HEK293T (cell line): ENCODE data around the gene INO80D.

Experiments
- BHLHE40 ChIP-seq: fragments of 450-650 bp; IDR thresholded peaks from 2 replicates; pipeline ENCODE4 v1.6.1; 2016; ENCODE audit warnings: mild to moderate bottlenecking, moderate library complexity, borderline replicate concordance
- FOXK2 ChIP-seq: fragments of 450-650 bp; IDR thresholded peaks from 2 replicates; pipeline ENCODE4 v1.6.1; 2016; ENCODE audit warnings: mild to moderate bottlenecking
- HDGF ChIP-seq: fragments of 450-650 bp; IDR thresholded peaks from 2 replicates; pipeline ENCODE4 v1.6.1; 2017; ENCODE audit warnings: antibody characterized with exemption, borderline replicate concordance
- SUZ12 ChIP-seq: fragments of 450-650 bp; IDR thresholded peaks from 2 replicates; pipeline ENCODE4 v1.6.1; 2016; ENCODE audit warnings: mild to moderate bottlenecking
- TARDBP ChIP-seq: fragments of 450-650 bp; IDR thresholded peaks from 2 replicates; pipeline ENCODE4 v1.6.1; 2016
- TF ChIP-seq, protein P1 (sequence below): fragments of 450-650 bp; IDR thresholded peaks from 2 replicates; pipeline ENCODE4 v1.6.1; 2016

DNA sequence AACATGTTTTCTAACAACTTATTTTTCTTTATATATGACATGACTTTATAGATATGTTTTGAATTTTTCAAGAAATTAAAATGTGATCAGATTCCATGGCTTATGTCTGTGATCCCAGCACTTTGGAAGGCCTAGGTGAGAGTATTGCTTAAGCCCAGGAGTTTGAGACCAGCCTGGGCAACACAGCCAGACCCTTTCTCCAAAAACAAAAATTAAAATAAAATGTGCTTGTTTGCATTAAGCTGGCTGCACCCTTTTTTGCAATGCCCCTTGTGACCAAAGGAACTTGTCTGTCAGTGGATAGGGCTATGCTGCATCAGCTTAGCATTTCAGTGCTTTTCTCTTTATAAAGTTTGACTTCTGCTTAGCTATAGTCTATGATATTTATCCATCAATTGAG lies 2.3 kb upstream of the INO80D start:
- TF ChIP-seq FOXK2 (no peak), HDGF (no peak), BHLHE40 (no peak), SUZ12 (no peak), TARDBP (no peak)
- TF ChIP-seq, protein P1, sequence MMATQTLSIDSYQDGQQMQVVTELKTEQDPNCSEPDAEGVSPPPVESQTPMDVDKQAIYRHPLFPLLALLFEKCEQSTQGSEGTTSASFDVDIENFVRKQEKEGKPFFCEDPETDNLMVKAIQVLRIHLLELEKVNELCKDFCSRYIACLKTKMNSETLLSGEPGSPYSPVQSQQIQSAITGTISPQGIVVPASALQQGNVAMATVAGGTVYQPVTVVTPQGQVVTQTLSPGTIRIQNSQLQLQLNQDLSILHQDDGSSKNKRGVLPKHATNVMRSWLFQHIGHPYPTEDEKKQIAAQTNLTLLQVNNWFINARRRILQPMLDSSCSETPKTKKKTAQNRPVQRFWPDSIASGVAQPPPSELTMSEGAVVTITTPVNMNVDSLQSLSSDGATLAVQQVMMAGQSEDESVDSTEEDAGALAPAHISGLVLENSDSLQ: no peak
